ENCODE measurements around the gene UBE2E2.

DNA sequence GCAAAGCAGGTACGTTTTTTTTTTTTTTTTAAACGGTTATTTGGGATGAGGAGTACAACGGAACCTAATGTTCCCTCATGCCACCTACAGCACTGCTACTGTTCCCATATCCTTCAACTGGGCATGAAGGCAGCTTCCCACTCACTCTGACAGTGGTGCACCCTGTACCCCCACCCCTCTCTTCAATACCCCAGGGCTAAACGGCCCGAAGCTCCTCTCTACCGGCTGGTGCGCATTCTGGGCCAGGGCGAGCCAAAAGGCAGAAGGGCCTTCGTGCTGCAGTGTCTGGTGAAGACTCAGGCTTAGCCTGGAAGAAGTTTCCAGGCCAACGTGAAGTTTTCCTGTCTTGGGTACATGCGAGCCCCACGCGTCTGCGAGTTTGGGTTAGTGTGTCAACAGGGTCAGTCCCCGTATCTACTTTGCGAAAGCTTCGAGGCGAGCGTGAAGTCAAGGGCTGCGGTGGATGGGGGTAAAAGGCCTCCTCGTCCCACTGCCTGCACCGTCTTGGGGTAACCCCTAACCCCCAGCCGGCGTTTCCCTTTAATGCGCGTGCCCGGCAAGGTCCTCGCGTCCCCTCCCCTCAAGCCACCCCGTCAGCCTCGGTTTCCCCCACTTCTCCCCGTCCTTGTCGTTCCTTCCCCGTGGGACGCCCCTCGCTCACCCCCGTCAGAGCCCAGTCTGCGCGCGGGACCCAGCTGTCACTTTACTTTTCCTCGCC is 765 bp upstream of the UBE2E2 start:
- TF ChIP-seq POLR2AphosphoS5 (IDR thresholded peaks at IDR 0.05; ENCODE audit: low read depth, low read length) = no peak
- TF ChIP-seq TAF1 (IDR thresholded peaks at IDR 0.05; ENCODE audit: borderline replicate concordance, insufficient read depth, low read length) = no peak
- TF ChIP-seq SIN3A (IDR thresholded peaks at IDR 0.05; ENCODE audit: borderline replicate concordance, insufficient read depth, low read length) = no peak
- TF ChIP-seq, protein P1, sequence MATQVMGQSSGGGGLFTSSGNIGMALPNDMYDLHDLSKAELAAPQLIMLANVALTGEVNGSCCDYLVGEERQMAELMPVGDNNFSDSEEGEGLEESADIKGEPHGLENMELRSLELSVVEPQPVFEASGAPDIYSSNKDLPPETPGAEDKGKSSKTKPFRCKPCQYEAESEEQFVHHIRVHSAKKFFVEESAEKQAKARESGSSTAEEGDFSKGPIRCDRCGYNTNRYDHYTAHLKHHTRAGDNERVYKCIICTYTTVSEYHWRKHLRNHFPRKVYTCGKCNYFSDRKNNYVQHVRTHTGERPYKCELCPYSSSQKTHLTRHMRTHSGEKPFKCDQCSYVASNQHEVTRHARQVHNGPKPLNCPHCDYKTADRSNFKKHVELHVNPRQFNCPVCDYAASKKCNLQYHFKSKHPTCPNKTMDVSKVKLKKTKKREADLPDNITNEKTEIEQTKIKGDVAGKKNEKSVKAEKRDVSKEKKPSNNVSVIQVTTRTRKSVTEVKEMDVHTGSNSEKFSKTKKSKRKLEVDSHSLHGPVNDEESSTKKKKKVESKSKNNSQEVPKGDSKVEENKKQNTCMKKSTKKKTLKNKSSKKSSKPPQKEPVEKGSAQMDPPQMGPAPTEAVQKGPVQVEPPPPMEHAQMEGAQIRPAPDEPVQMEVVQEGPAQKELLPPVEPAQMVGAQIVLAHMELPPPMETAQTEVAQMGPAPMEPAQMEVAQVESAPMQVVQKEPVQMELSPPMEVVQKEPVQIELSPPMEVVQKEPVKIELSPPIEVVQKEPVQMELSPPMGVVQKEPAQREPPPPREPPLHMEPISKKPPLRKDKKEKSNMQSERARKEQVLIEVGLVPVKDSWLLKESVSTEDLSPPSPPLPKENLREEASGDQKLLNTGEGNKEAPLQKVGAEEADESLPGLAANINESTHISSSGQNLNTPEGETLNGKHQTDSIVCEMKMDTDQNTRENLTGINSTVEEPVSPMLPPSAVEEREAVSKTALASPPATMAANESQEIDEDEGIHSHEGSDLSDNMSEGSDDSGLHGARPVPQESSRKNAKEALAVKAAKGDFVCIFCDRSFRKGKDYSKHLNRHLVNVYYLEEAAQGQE (IDR thresholded peaks at IDR 0.05; ENCODE audit: insufficient read depth in 1 of 2, low read depth in 2 of 2, low read length in 2 of 2) = no peak
- TF ChIP-seq FOXP2 (optimal IDR thresholded peaks at IDR 0.05; ENCODE audit: borderline replicate concordance, extremely low read depth, extremely low read length, insufficient read depth) = no peak
